Peyer's patch (tissue), 4 donors: ENCODE measurements around the gene ANKS3.

Experiments used
- POLR2A ChIP-seq, 2 donors: fragments of 450-650 bp; IDR thresholded peaks; one replicate each; pipeline ENCODE4 v1.5.1; 2017; ENCODE audit warnings: antibody characterized with exemption in 2 of 2, mild to moderate bottlenecking in 2 of 2, moderate library complexity in 2 of 2
- TF ChIP-seq, protein P1 (sequence below), 6 experiments: fragments of 450-650 bp in 4 of 6; fragments of 200-600 bp in 2 of 6; sonication (generic) in 1 of 6; IDR thresholded peaks; one replicate each; pipeline ENCODE4 v1.5.1; 2017 to 2019; ENCODE audit warnings: antibody characterized with exemption in 6 of 6, mild to moderate bottlenecking in 3 of 6, moderate library complexity in 1 of 6

DNA sequence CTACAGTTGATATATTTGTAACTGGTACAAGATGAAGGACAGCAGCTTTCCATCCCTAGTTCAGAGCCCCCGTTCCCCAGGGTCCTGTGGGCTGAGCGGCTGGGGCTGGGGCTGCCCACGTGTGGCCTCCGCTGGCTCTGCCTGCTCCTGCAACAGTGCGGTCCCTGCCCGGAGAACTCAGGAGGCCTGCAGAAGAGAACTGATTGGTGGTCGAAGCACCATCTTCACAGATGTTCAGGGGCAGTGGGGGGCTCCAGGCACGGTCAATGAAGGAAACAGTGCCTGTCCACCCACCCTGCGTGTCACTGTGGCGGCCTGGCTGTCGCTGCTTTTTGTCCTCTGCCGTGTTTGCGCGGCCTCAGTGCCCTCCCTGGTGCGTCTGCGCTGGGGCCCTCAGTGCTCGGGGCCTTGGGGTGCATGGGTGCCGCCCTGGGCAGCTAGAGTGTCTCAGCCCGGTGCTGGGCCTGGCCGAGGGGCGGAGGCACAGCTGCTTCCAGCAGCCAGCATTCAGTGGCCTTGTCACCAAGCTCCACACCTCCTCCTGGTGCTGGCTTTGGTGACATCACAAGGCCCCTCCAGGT, 44.9 kb downstream of the ANKS3 start:
- no peak for TF ChIP-seq POLR2A (IDR thresholded peaks at IDR 0.05)
- TF ChIP-seq, protein P1, sequence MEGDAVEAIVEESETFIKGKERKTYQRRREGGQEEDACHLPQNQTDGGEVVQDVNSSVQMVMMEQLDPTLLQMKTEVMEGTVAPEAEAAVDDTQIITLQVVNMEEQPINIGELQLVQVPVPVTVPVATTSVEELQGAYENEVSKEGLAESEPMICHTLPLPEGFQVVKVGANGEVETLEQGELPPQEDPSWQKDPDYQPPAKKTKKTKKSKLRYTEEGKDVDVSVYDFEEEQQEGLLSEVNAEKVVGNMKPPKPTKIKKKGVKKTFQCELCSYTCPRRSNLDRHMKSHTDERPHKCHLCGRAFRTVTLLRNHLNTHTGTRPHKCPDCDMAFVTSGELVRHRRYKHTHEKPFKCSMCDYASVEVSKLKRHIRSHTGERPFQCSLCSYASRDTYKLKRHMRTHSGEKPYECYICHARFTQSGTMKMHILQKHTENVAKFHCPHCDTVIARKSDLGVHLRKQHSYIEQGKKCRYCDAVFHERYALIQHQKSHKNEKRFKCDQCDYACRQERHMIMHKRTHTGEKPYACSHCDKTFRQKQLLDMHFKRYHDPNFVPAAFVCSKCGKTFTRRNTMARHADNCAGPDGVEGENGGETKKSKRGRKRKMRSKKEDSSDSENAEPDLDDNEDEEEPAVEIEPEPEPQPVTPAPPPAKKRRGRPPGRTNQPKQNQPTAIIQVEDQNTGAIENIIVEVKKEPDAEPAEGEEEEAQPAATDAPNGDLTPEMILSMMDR (IDR thresholded peaks at IDR 0.05): no peak
